RWPE2 (cell line): ENCODE measurements around the gene OLFML2B.

ENCODE experiments used
- ATAC-seq: fragments of 200-7000 bp; cut with Tn5 transposase; 3 replicates; pipeline ENCODE4 v1.9.1; 2021; ENCODE audit warnings: low read depth
- DNase-seq: peaks from one replicate; pipeline ENCODE4 v3.0.0-alpha.2; 2020; ENCODE audit warnings: low spot score
- H3K27ac ChIP-seq: fragments of 450-650 bp; 2 replicates; pipeline ENCODE4 v1.5.1; 2017; ENCODE audit warnings: mild to moderate bottlenecking; ENCODE audit not compliant: poor library complexity, severe bottlenecking
- H3K27me3 ChIP-seq: fragments of 250-450 bp; sonication (Bioruptor Pico); 2 replicates; pipeline ENCODE4 v1.5.1; 2021; ENCODE audit warnings: mild to moderate bottlenecking, moderate library complexity; ENCODE audit not compliant: insufficient read depth, poor library complexity, severe bottlenecking
- H3K36me3 ChIP-seq: fragments of 250-450 bp; sonication (Bioruptor Pico); 2 replicates; pipeline ENCODE4 v1.5.1; 2020; ENCODE audit warnings: low read depth, mild to moderate bottlenecking, moderate library complexity
- H3K4me1 ChIP-seq: fragments of 250-450 bp; sonication (Bioruptor Pico); 2 replicates; pipeline ENCODE4 v1.5.1; 2021; ENCODE audit warnings: mild to moderate bottlenecking, moderate library complexity; ENCODE audit not compliant: insufficient read depth, poor library complexity, severe bottlenecking
- H3K4me3 ChIP-seq: fragments of 250-450 bp; sonication (Bioruptor Pico); 2 replicates; pipeline ENCODE4 v1.5.1; 2021; ENCODE audit warnings: mild to moderate bottlenecking, moderate library complexity; ENCODE audit not compliant: severe bottlenecking
- H3K9me3 ChIP-seq: fragments of 250-450 bp; sonication (Bioruptor Pico); 2 replicates; pipeline ENCODE4 v1.5.1; 2021; ENCODE audit warnings: mild to moderate bottlenecking, moderate library complexity; ENCODE audit not compliant: severe bottlenecking
- CTCF ChIP-seq: fragments of 450-650 bp; IDR thresholded peaks from one replicate; pipeline ENCODE4 v1.5.1; 2017; ENCODE audit warnings: mild to moderate bottlenecking, moderate library complexity; ENCODE audit not compliant: poor library complexity, severe bottlenecking

The OLFML2B gene

GRCh38 chr1:162023547-162024501, at the start of gene OLFML2B:
Gene OLFML2B, minus strand, starts transcription at chr1:162023869. Its CDS starts 439 bp downstream, at chr1:162023430.
- no peak within 1 kb of the TSS for H3K27ac ChIP-seq
- no peaks in the 10 kb centered on the region for H3K4me1 ChIP-seq
- peak within 1 kb of the TSS; percentile 40 for H3K4me3 ChIP-seq
- no peaks in the 10 kb centered on the region for H3K27me3 ChIP-seq
- H3K36me3 ChIP-seq, result no peaks in the 10 kb centered on the region
- DNase-seq, result peak; percentile 73
- no peaks in the 10 kb centered on the region for H3K9me3 ChIP-seq
- peak; percentile 56 for TF ChIP-seq CTCF
- ATAC-seq, result peak; percentile 90

DNA sequence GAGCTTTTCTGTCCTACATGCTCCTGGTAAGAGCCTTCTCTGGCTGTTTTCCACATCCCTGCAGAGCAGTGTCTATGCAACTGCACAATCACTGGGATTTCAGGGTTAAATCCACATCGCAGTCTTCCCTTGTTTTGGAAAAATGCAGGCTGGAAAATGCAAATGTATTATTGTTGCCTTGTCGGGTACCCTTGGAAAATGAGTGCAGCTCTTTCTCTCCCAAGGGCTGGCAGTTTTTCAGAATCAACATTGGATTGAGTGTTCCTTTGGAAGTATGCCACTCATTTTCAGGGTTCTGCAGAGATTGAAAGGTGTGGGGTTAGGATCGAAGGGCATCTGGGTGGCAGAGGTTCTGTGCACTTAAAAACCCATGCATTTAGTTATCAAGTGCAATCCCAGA, 49.1 kb upstream of the OLFML2B start:
- no peak for TF ChIP-seq CTCF
- Histone ChIP-seq H3K27me3 (no peaks in the 10 kb centered on the region), H3K9me3 (no peaks in the 10 kb centered on the region), H3K36me3 (no peaks in the 10 kb centered on the region), H3K4me3 (no peak overlapping the region), H3K4me1 (no peaks in the 10 kb centered on the region), H3K27ac (no peak overlapping the region)
- no peak for DNase-seq
- no peak for ATAC-seq

DNA sequence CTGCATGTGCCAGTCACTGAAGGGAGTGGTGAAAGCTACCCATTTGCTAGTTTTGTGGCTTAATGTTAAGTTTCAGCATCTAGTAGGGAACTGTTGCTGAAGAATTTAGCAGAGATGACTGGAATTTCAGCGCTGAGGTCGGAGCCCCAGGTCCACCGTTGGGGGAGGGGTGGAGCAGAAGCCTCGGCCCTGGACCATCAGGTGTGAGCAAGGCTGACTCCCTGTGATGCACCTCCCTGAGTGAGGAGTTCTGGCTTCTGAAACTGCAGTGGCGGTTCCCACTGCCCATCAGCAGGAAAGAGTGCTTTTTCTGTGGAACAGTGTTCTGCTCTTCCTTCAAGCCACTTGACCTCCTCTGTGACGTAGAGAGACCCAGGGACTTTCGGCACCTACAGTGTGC, 47.2 kb upstream of the OLFML2B start:
- Histone ChIP-seq H3K4me3 (peak overlapping the region; percentile 91), H3K27ac (no peak overlapping the region), H3K4me1 (no peaks in the 10 kb centered on the region), H3K9me3 (no peaks in the 10 kb centered on the region), H3K36me3 (no peaks in the 10 kb centered on the region), H3K27me3 (no peaks in the 10 kb centered on the region)
- DNase-seq, result no peak
- no peak for ATAC-seq
- no peak for TF ChIP-seq CTCF

DNA sequence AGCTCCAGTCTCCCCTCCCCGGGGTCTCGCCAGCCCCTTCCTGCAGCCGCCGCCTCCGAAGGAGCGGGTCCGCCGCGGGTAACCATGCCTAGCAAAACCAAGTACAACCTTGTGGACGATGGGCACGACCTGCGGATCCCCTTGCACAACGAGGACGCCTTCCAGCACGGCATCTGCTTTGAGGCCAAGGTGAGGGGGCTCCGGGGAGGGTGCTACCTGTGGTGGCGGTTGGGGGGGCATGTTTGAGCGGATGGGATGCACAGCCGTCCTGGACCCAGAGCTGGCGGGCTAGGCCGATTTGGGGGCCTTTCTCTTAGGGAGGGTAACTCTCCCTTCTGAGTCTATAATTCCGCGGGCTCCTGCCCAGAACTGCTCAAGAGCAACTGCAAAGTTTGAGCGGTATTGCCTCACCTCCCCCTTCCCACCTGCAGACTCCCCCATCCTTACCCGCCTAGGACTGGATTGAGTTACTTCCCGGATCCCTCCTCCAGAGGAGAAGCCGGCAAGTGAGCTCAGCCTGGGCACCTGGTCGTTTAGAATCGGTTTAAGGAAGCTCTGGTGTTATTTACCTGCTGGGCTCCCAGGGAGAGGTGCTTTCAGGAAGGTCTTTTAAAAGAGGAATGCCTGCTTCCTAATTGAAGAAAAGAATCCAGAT, 46.6 kb upstream of the OLFML2B start:
- Histone ChIP-seq H3K9me3 (no peaks in the 10 kb centered on the region), H3K4me1 (no peaks in the 10 kb centered on the region), H3K4me3 (peak overlapping the region; percentile 91), H3K27me3 (no peaks in the 10 kb centered on the region), H3K36me3 (no peaks in the 10 kb centered on the region), H3K27ac (no peak overlapping the region)
- no peak for TF ChIP-seq CTCF
- DNase-seq, result no peak
- peak; percentile 63 for ATAC-seq
